Hindlimb muscle (tissue), 1 donor: ENCODE data around the gene MCM9. TPM values are rescaled to one million over a fixed set of nuclear protein-coding genes. Genes with fewer than 3 reads are reported as not detected.

Source experiments
- DNase-seq: peaks from one replicate; pipeline ENCODE4 v3.0.0-alpha.2; 2013
- polyA plus RNA-seq: library from polyadenylated mRNA; unstranded; fragments of 120-200 nt; gene quantifications from one replicate; pipeline ENCODE4 v1.2.1, GENCODE V29; 2013; ENCODE audit not compliant: insufficient read length

Gene MCM9
- polyA plus RNA-seq, 1 donor = 14.1 TPM

GRCh38 chr6:118764766-118765165 lies 170.2 kb downstream of the MCM9 start:
- no peak for DNase-seq

Other genes with a start within 250 kb of the MCM9 start
- gene ASF1A, start 41.0 kb downstream of the MCM9 start, polyA plus RNA-seq = 17.6 TPM
- 10.2 TPM for gene FAM184A, start 143.5 kb upstream of the MCM9 start, polyA plus RNA-seq